ENCODE results near the gene TMPRSS11D. TPM values are rescaled to one million over a fixed set of nuclear protein-coding genes. Genes with fewer than 3 reads are reported as not detected.

TMPRSS11D gene
- total RNA-seq, 1 experiment from 2014 or later: not detected

DNA sequence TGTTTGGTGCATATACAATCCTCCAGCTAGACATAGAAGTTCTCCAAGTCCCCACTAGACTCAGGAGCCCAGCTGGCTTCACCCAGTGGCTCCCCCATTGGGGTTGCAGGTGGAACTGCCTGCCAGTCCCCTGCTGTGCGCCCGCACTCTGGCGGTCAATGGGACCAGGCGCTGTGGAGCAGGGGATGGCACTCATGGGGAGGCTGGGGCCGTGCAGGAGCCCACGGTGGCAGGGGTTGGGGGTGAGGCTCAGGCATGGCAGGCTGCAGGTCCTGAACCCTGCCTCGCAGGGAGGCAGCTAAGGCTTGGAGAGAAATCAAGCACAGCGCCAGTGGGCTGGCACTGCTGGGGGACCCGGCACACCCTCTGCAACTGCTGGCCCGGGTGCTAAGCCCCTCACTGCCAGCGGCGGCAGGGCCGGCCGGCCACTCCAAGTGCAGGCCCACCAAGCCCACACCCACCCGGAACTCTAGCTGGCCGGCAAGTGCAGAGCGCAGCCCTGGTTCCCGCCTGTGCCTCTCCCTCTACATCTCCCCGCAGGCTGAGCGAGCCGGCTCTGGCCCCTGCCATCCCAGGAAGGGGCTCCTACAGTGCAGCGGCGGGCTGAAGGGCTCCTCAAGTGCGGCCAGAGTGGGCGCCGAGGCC lies 12.7 kb upstream of the TMPRSS11D start:
- H3K27me3 ChIP-seq (ENCODE audit: insufficient read depth, low read length): no peaks in the 10 kb centered on the region
- no peak overlapping the region for H3K9ac ChIP-seq (ENCODE audit: extremely low read depth, insufficient read length, low read length)
- H3K79me1 ChIP-seq (ENCODE audit: insufficient read depth, low read depth, low read length, poor library complexity, severe bottlenecking): no peaks in the 10 kb centered on the region
- no peak overlapping the region for H3K18ac ChIP-seq (ENCODE audit: insufficient read length, low read depth, low read length)
- H2BK20ac ChIP-seq (ENCODE audit: low read depth, low read length, poor library complexity, severe bottlenecking): no peak overlapping the region
- Mint-ChIP-seq H3K27me3 (ENCODE audit: low read depth) (no peaks in the 10 kb centered on the region), H3K4me1 (peaks cover 8 to 11% of the 10 kb centered on the region in 2 experiments), H3K4me3 (no peak overlapping the region), H3K9me3 (no peaks in the 10 kb centered on the region), H3K36me3 (ENCODE audit: insufficient read depth in 1 of 3, low read depth in 3 of 3) (no peaks in the 10 kb centered on the region), H3K27ac (no peak overlapping the region; a peak in 1 of 7 replicates)
- WGBS (ENCODE audit: extremely low coverage, insufficient read length, low lambda C conversion rate): no CpG with 5 or more reads among the region's 26 CpGs
- H3K27ac ChIP-seq (ENCODE audit: insufficient read length, low read depth, low read length): no peak overlapping the region
- no peaks in the 10 kb centered on the region for H4K20me1 ChIP-seq (ENCODE audit: control insufficient read depth, insufficient read depth, insufficient read length)
- no peak overlapping the region for H2AFZ ChIP-seq (ENCODE audit: low read length)
- no peaks in the 10 kb centered on the region for H3K79me2 ChIP-seq (ENCODE audit: insufficient read depth, low read length)
- H2AK5ac ChIP-seq (ENCODE audit: insufficient read length, low read length): no peak overlapping the region
- no peak overlapping the region for H2BK12ac ChIP-seq (ENCODE audit: insufficient read length, low read depth, low read length)
- no peaks in the 10 kb centered on the region for H3K4me1 ChIP-seq (ENCODE audit: insufficient read depth, low read length)
- H2BK5ac ChIP-seq (ENCODE audit: insufficient read length, low read length): no peak overlapping the region
- H3K23me2 ChIP-seq (ENCODE audit: insufficient read length, low read depth, low read length, poor library complexity, severe bottlenecking): no peaks in the 10 kb centered on the region
- DNase-seq: no peak
- no peak overlapping the region for H3K14ac ChIP-seq (ENCODE audit: insufficient read depth, low read length)
- H2BK120ac ChIP-seq (ENCODE audit: low read depth, low read length, poor library complexity, severe bottlenecking): no peak overlapping the region
- H3K56ac ChIP-seq (ENCODE audit: insufficient read length, low read depth, low read length): no peak overlapping the region
- TF ChIP-seq, protein P1, sequence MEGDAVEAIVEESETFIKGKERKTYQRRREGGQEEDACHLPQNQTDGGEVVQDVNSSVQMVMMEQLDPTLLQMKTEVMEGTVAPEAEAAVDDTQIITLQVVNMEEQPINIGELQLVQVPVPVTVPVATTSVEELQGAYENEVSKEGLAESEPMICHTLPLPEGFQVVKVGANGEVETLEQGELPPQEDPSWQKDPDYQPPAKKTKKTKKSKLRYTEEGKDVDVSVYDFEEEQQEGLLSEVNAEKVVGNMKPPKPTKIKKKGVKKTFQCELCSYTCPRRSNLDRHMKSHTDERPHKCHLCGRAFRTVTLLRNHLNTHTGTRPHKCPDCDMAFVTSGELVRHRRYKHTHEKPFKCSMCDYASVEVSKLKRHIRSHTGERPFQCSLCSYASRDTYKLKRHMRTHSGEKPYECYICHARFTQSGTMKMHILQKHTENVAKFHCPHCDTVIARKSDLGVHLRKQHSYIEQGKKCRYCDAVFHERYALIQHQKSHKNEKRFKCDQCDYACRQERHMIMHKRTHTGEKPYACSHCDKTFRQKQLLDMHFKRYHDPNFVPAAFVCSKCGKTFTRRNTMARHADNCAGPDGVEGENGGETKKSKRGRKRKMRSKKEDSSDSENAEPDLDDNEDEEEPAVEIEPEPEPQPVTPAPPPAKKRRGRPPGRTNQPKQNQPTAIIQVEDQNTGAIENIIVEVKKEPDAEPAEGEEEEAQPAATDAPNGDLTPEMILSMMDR (conservative IDR thresholded peaks at IDR 0.05): no peak
- no peak overlapping the region for H2BK15ac ChIP-seq (ENCODE audit: low read depth, low read length)
- H3K9me3 ChIP-seq (ENCODE audit: control insufficient read depth, low read depth, low read length): no peaks in the 10 kb centered on the region
- no peak overlapping the region for H4K8ac ChIP-seq (replicated peaks; ENCODE audit: insufficient read length, low read depth, low read length)
- H3K23ac ChIP-seq (ENCODE audit: insufficient read length, low read depth, low read length): no peak overlapping the region
- H4K5ac ChIP-seq (ENCODE audit: insufficient read length, low read depth, low read length): no peak overlapping the region
- no peak overlapping the region for H3K4ac ChIP-seq (ENCODE audit: low read depth, low read length)
- H3T11ph ChIP-seq (ENCODE audit: low read length): no peak overlapping the region
- H3K4me2 ChIP-seq (ENCODE audit: insufficient read depth, insufficient read length, low read length): no peak overlapping the region
- no peak overlapping the region for H4K91ac ChIP-seq (ENCODE audit: insufficient read length, low read depth, low read length)

Data from H9 (cell line).